Thymus (tissue), 11 donors: ENCODE measurements around the gene SLC35G3. TPM values are rescaled to one million over a fixed set of nuclear protein-coding genes. Genes with fewer than 3 reads are reported as not detected.
"Not testable (repeated sequence)": the region's sequence is repeated elsewhere in the genome, so short reads cannot be mapped to it uniquely, and the experiment has no call there.

Experiments used
- DNase-seq, 9 donors: peaks; one replicate each; pipeline ENCODE4 v3.0.0-alpha.2; 2013; ENCODE audit warnings: low spot score in 9 of 9, low read depth in 6 of 9, missing footprints in 1 of 9
- H3K27ac ChIP-seq, 2 donors: one replicate each; pipeline ENCODE4 v1.5.1; 2013; ENCODE audit warnings: control low read depth in 1 of 2, low read depth in 1 of 2, low read length in 1 of 2, mild to moderate bottlenecking in 1 of 2, moderate library complexity in 1 of 2
- H3K27me3 ChIP-seq, 2 donors: one replicate each; pipeline ENCODE4 v1.5.1; 2013; ENCODE audit warnings: low read length in 1 of 2; ENCODE audit not compliant: control insufficient read depth in 2 of 2, insufficient read depth in 1 of 2
- H3K36me3 ChIP-seq, 2 donors: one replicate each; pipeline ENCODE4 v1.5.1; 2013; ENCODE audit warnings: low read length in 1 of 2, mild to moderate bottlenecking in 1 of 2, moderate library complexity in 1 of 2; ENCODE audit not compliant: control insufficient read depth in 2 of 2, insufficient read depth in 2 of 2
- H3K4me1 ChIP-seq, 2 donors: one replicate each; pipeline ENCODE4 v1.5.1; 2013; ENCODE audit warnings: low read length in 2 of 2; ENCODE audit not compliant: control insufficient read depth in 2 of 2, insufficient read depth in 2 of 2
- H3K4me3 ChIP-seq, 2 donors: one replicate each; pipeline ENCODE4 v1.5.1; 2013; ENCODE audit warnings: low read length in 2 of 2, control low read depth in 1 of 2, mild to moderate bottlenecking in 1 of 2
- H3K9me3 ChIP-seq, 2 donors: one replicate each; pipeline ENCODE4 v1.5.1; 2013; ENCODE audit warnings: low read length in 1 of 2, mild to moderate bottlenecking in 1 of 2; ENCODE audit not compliant: control insufficient read depth in 2 of 2, insufficient read depth in 1 of 2
- WGBS: extraction: QIAGEN DNeasy Blood & Tissue Kit; methylation state at CpG from one replicate; pipeline ENCODE4 v1.1.7; 2013; 5-methylcytosine and 5-hydroxymethylcytosine counted together
- polyA plus RNA-seq: library from polyadenylated mRNA; stranded (reverse); fragments of 200-250 nt; gene quantifications from one replicate; pipeline ENCODE4 v1.2.3, GENCODE V29; 2013
- total RNA-seq: library from RNA; stranded (reverse); fragments of 120-200 nt; gene quantifications from one replicate; pipeline ENCODE4 v1.2.4, GENCODE V29; 2013
- donor health status: healthy.

The SLC35G3 gene
- total and polyA plus RNA-seq, 2 donors: 0.09 TPM; not detected in 1

DNA sequence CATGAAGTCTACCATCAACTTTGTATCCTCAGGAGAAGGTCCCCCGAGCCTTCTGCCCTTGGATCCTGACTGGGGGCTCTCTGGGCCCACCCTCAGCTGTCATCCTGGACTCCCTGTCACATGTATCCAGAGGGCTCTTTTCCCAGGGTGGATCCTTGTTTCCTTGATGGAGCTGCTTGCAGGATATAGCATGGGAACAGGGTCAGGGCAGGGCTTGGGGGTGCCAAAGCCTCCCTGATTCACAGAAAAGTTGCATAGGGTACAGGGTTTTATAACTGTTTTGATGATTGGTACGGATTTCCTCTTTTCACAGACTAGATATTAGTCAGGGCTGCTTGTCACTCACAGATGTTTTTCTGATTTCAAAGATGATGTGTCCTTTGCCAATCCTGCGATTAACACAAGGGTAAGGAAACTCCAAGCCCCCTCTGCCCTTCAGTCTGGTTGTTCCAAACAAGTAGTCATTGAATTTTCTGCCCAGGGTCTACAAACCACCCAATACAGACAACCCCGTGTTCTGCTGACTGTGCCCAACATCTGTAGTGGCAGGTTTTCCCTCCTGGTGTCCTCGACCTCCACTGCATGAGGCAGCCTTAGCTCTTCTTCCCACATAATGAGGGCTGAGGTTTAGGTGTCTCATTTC lies 20.6 kb upstream of the SLC35G3 start:
- Histone ChIP-seq H3K36me3 (no peaks in the 10 kb centered on the region), H3K27me3 (no peaks in the 10 kb centered on the region), H3K4me3 (peak overlapping the region; percentile 35 to 38), H3K27ac (peak overlapping the region; percentile 99), H3K4me1 (peaks cover 54 to 64% of the 10 kb centered on the region in 2 donors), H3K9me3 (peaks cover 0 to 10% of the 10 kb centered on the region in 2 donors)
- DNase-seq: peak in 3 of 9 donors; percentile 47 to 76 (median 63)
- 4% methylated on average over 5 of the region's 5 CpGs for WGBS

DNA sequence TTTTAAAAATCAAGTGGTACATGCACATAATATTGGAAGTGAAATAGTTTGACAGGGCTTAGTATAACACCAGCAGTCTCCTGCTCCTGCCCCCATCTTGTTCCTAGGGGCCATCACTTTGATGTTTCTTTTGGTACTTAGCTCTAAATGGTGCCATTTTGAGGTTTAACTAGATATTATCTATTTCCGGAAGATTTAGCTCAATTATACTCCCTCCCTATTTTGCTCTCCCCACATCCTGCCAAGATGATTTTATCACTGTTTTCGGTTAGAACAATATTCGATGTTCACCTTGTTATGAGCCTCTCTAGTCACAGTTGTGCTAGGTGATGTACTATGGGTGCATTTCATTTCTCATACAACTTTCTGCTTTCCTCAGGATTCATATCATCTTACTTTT lies 20.0 kb upstream of the SLC35G3 start:
- H3K4me1 ChIP-seq: peaks cover 54 to 61% of the 10 kb centered on the region in 2 donors
- no peaks in the 10 kb centered on the region for H3K27me3 ChIP-seq
- H3K27ac ChIP-seq: peak overlapping the region; percentile 99
- WGBS: 4% methylated on average over 3 of the region's 3 CpGs
- peaks cover 0 to 10% of the 10 kb centered on the region in 2 donors for H3K9me3 ChIP-seq
- peak overlapping the region; percentile 35 to 38 for H3K4me3 ChIP-seq
- H3K36me3 ChIP-seq: no peaks in the 10 kb centered on the region
- peak; percentile 65 to 96 (median 85) for DNase-seq

DNA sequence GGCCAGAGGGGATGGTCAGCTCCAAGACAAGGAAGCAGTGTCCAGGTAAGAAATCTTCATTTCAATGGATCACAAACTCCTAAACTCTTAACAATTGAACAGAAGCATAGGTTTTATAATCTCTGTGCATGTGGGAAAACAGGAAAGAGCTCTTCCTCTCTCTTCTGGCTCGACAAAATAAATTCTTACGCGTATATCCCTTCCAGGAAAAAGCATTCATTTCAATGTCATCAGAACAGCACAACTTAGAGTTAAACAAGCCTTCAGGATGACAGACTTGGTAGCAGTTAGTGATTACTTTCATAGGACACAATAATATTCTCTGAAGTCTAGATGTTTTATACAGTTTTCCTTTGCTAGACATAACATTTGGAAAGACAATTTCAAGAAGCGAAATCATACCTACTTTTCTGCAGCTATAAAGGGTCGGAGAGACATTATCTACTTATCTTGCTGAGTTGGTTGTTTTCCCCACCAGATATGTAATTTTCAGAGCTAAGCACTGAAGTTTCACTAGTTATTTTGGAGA lies 19.3 kb upstream of the SLC35G3 start:
- Histone ChIP-seq H3K36me3 (no peaks in the 10 kb centered on the region), H3K4me3 (peak overlapping the region; percentile 35 to 38), H3K27me3 (no peaks in the 10 kb centered on the region), H3K27ac (peak overlapping the region; percentile 89 to 99), H3K9me3 (peaks cover 0 to 10% of the 10 kb centered on the region in 2 donors), H3K4me1 (peaks cover 48 to 55% of the 10 kb centered on the region in 2 donors)
- WGBS: 15% methylated on average over 5 of the region's 5 CpGs
- DNase-seq: peak in 2 of 9 donors; percentile 30 to 63

DNA sequence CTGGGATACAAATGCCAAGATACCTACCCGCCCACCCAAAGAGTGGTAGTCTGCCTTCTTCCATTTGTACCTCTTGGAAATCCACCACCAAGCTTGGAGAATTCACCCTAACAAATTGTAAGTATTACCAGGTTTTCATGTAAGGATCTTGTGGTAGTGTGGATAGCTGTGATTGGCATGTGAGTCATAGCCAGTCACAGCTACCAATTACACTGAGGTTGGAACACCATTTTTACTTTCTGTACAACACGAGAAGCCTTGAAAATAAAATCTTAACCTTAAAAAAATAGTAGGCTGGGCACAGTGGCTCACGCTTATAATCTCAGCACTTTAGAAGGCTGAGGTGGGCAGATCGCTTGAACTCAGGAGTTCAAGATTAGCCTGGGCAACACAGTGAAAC lies 18.5 kb upstream of the SLC35G3 start:
- Histone ChIP-seq H3K4me3 (no peak overlapping the region), H3K9me3 (peaks cover 0 to 10% of the 10 kb centered on the region in 2 donors), H3K4me1 (peaks cover 43 to 47% of the 10 kb centered on the region in 2 donors), H3K36me3 (no peaks in the 10 kb centered on the region), H3K27me3 (no peaks in the 10 kb centered on the region), H3K27ac (peak overlapping the region; percentile 89 to 99)
- WGBS: 91% methylated on average over 4 of the region's 4 CpGs
- DNase-seq: no peak

DNA sequence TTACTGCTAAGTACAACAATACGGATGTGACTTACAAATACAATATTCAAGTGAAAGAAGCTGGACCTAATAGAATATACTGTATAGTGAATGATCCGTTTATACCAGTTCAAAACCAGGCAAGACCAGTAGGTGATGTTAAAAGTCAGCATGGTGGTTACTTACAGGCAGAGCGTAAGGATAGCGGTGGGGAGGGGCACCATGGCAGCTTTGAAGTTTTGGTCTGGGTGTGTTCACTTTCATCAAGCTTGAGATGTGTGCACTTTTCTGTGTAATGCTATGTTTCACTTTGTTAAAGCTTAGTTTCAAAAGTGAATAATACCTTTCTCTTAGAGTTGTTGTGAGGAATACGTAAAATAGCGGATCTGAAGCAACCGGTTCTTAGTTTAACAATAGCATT lies 16.5 kb upstream of the SLC35G3 start:
- DNase-seq: peak in 1 of 9 donors; percentile 37
- Histone ChIP-seq H3K27ac (no peak overlapping the region), H3K4me1 (peaks cover 32% of the 10 kb centered on the region in 2 donors), H3K9me3 (peaks cover 0 to 10% of the 10 kb centered on the region in 2 donors), H3K36me3 (no peaks in the 10 kb centered on the region), H3K27me3 (no peaks in the 10 kb centered on the region), H3K4me3 (no peak overlapping the region)
- WGBS: 94% methylated on average over 7 of the region's 7 CpGs

DNA sequence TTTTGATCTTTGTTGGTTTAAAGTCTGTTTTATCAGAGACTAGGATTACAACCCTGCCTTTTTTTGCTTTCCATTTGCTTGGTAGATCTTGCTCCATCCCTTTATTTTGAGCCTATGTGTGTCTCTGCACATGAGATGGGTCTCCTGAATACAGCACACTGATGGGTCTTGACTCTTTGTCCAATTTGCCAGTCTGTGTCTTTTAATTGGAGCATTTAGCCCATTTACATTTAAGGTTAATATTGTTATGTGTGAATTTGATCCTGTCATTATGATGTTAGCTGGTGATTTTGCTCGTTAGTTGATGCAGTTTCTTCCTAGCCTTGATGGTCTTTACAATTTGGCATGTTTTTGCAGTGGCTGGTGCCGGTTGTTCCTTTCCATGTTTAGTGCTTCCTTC lies 8.4 kb upstream of the SLC35G3 start:
- not testable (repeated sequence) for H3K27me3 ChIP-seq, H3K9me3 ChIP-seq, H3K4me3 ChIP-seq, H3K36me3 ChIP-seq, H3K27ac ChIP-seq, DNase-seq, H3K4me1 ChIP-seq
- 78% methylated on average over 2 of the region's 2 CpGs for WGBS

DNA sequence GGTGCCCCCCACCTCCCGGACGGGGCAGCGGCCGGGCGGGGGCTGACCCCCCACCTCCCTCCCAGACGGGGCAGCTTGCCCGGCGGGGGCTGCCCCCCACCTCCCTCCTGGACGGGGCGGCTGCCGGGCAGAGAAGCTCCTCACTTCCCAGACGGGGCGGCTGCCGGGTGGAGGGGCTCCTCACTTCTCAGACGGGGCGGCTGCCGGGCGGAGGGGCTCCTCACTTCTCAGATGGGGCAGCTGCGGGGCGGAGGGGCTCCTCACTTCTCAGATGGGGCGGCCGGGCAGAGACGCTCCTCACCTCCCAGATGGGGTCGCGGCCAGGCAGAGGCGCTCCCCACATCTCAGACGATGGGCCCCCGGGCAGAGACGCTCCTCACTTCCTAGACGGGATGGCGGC lies 869 bp upstream of the SLC35G3 start:
- not testable (repeated sequence) for DNase-seq, H3K27ac ChIP-seq, H3K9me3 ChIP-seq, H3K36me3 ChIP-seq, H3K4me3 ChIP-seq, H3K27me3 ChIP-seq, H3K4me1 ChIP-seq
- WGBS: 95% methylated on average over 31 of the region's 31 CpGs

DNA sequence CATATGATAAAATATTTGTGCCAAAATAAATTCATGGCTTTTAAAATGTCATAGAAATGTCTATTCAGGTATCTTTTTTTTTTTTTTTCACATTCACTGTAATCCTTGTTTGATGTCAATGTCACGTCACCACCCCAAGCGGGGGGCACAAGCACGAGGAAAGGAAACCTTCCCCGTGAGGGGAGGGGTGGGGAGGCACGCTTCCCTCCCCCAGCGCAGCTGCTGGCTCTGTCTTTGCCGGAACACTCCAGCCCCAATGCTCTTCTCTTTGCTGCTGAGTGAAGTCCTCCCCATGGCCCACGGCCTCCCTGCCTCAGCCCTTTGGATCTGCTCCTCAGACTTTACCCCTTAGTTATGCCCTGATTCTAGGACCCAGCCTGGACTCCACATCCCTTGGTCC lies 1.5 kb downstream of the SLC35G3 start:
- Histone ChIP-seq H3K27ac (peak overlapping the region in 1 of 2 donors; percentile 66), H3K4me3 (no peak overlapping the region)
- 65% methylated on average over 8 of the region's 8 CpGs for WGBS

DNA sequence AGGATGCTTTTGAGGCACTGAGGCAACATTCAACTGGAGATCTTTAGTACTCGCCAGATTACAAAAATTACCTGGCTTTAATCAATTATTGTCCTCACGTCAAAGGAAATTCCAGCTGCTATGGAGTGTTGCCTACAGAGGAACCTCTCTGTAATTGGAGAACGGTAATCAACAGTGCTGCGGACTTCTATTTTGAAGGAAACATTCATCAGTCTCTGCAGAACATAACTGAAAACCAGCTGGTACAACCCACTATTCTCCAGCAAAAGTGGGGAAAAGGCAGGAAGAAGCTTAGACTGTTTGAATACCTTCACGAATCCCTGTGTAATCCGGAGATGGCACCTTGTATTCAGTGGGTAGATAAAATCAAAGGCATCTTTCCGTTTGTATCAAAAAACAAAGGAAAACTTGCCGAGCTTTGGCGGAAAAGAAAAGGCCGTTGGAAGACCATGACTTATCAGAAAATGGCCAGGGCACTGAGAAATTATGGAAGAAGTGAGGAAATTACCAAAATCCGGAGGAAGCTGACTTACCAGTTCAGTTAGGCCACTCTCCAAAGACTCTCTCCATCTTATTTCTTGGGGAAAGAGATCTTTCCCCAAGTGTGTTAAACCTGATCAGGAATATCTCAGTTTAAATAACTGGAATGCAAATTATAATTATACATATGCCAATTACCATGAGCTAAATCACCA lies 3.0 kb downstream of the SLC35G3 start:
- no peaks in the 10 kb centered on the region for H3K27me3 ChIP-seq
- no peaks in the 10 kb centered on the region for H3K36me3 ChIP-seq
- 93% methylated on average over 11 of the region's 11 CpGs for WGBS
- H3K9me3 ChIP-seq: no peaks in the 10 kb centered on the region
- DNase-seq: no peak
- peaks cover 9 to 22% of the 10 kb centered on the region in 2 donors for H3K4me1 ChIP-seq
- no peak overlapping the region for H3K27ac ChIP-seq
- H3K4me3 ChIP-seq: no peak overlapping the region

More for the DNA sequence above, 1.5 kb downstream of the SLC35G3 start:
- DNase-seq: peak in 3 of 9 donors; percentile 54 to 70 (median 65)
- peaks cover 9 to 16% of the 10 kb centered on the region in 2 donors for H3K4me1 ChIP-seq
- H3K9me3 ChIP-seq: no peaks in the 10 kb centered on the region
- H3K27me3 ChIP-seq: no peaks in the 10 kb centered on the region
- H3K36me3 ChIP-seq: no peaks in the 10 kb centered on the region
